Measurements from ENCODE around the gene ADAMTSL5.

ADAMTSL5 gene

GRCh38 chr19:1497578-1498235 is 15.1 kb downstream of the ADAMTSL5 start:
- no peak overlapping the region for H3K4me3 ChIP-seq (ENCODE audit: low read depth, low read length)
- no peak for TF ChIP-seq CTCF (conservative IDR thresholded peaks at IDR 0.05; ENCODE audit: low read depth, low read length)

GRCh38 chr19:1496714-1497577 is 15.9 kb downstream of the ADAMTSL5 start:
- no peak for TF ChIP-seq CTCF (conservative IDR thresholded peaks at IDR 0.05; ENCODE audit: low read depth, low read length)
- H3K4me3 ChIP-seq (ENCODE audit: low read depth, low read length) = no peak overlapping the region
- DNase-seq (ENCODE audit: low read depth) = no peak

More at GRCh38 chr19:1497578-1498235, 15.1 kb downstream of the ADAMTSL5 start:
- DNase-seq (ENCODE audit: low read depth) = no peak

GRCh38 chr19:1495799-1496713 is 16.8 kb downstream of the ADAMTSL5 start:
- H3K4me3 ChIP-seq (ENCODE audit: low read depth, low read length) = no peak overlapping the region
- DNase-seq (ENCODE audit: low read depth) = no peak
- TF ChIP-seq CTCF (conservative IDR thresholded peaks at IDR 0.05; ENCODE audit: low read depth, low read length) = no peak

GRCh38 chr19:1495051-1495798 is 17.6 kb downstream of the ADAMTSL5 start:
- no peak for TF ChIP-seq CTCF (conservative IDR thresholded peaks at IDR 0.05; ENCODE audit: low read depth, low read length)
- no peak for DNase-seq (ENCODE audit: low read depth)

GRCh38 chr19:1494115-1494815 is 18.6 kb downstream of the ADAMTSL5 start:
- no peak for TF ChIP-seq CTCF (conservative IDR thresholded peaks at IDR 0.05; ENCODE audit: low read depth, low read length)
- no peak for DNase-seq (ENCODE audit: low read depth)

More at GRCh38 chr19:1495051-1495798, 17.6 kb downstream of the ADAMTSL5 start:
- H3K4me3 ChIP-seq (ENCODE audit: low read depth, low read length) = no peak overlapping the region

More at GRCh38 chr19:1494115-1494815, 18.6 kb downstream of the ADAMTSL5 start:
- no peak overlapping the region for H3K4me3 ChIP-seq (ENCODE audit: low read depth, low read length)
